ENCODE measurements around the gene SLC17A4. TPM values are rescaled to one million over a fixed set of nuclear protein-coding genes. Genes with fewer than 3 reads are reported as not detected.

The SLC17A4 gene
- total RNA-seq, 4 donors from 2014 or later = not detected

- TF ChIP-seq CTCF (IDR thresholded peaks at IDR 0.05) (no peak), POLR2A (IDR thresholded peaks at IDR 0.05; ENCODE audit: low read depth) (no peak), POLR2AphosphoS5 (IDR thresholded peaks at IDR 0.05) (no peak), EP300 (IDR thresholded peaks at IDR 0.05) (no peak)
- no peaks in the 10 kb centered on the region for H3K27me3 ChIP-seq
- 100% methylated on average over 2 of the region's 2 CpGs for WGBS
- H3K27ac ChIP-seq (replicated peaks in 1 of 4) = no peak overlapping the region
- H3K4me3 ChIP-seq = no peak overlapping the region
- no peaks in the 10 kb centered on the region for H3K9me3 ChIP-seq
- no peaks in the 10 kb centered on the region for H3K4me1 ChIP-seq
- H3K36me3 ChIP-seq = no peaks in the 10 kb centered on the region
- intact Hi-C loops (cut with DNase I) = no loop called here
- no peak for DNase-seq (ENCODE audit: extremely low spot score)
Observed at GRCh38 chr6:25769983-25770382, 15.4 kb downstream of the SLC17A4 start.

- intact Hi-C loops (cut with DNase I) = no loop called here
Observed at GRCh38 chr6:25774120-25774715, 19.7 kb downstream of the SLC17A4 start.

GRCh38 chr6:25777031-25777430, 22.5 kb downstream of the SLC17A4 start:
- no peak overlapping the region for H3K4me3 ChIP-seq
- intact Hi-C loops (cut with DNase I) = no loop called here
- H3K9me3 ChIP-seq = no peaks in the 10 kb centered on the region
- WGBS = 41% methylated on average over 2 of the region's 2 CpGs
- H3K27me3 ChIP-seq = peaks cover 0 to 6% (median 0%) of the 10 kb centered on the region in 4 donors
- TF ChIP-seq CTCF (IDR thresholded peaks at IDR 0.05) = no peak
- TF ChIP-seq POLR2A (IDR thresholded peaks at IDR 0.05; ENCODE audit: low read depth) = no peak
- H3K36me3 ChIP-seq = no peaks in the 10 kb centered on the region
- no peak for DNase-seq (ENCODE audit: extremely low spot score)
- H3K4me1 ChIP-seq = no peaks in the 10 kb centered on the region
- H3K27ac ChIP-seq (replicated peaks in 1 of 4) = no peak overlapping the region

More at GRCh38 chr6:25774120-25774715, 19.7 kb downstream of the SLC17A4 start:
- Histone ChIP-seq H3K27me3 (peaks cover 0 to 6% (median 0%) of the 10 kb centered on the region in 4 donors), H3K27ac (replicated peaks in 1 of 4) (no peak overlapping the region), H3K9me3 (no peaks in the 10 kb centered on the region), H3K36me3 (no peaks in the 10 kb centered on the region), H3K4me3 (no peak overlapping the region), H3K4me1 (no peaks in the 10 kb centered on the region)
- WGBS = 37% methylated on average over 2 of the region's 2 CpGs
- no peak for DNase-seq (ENCODE audit: extremely low spot score)
- TF ChIP-seq POLR2A (IDR thresholded peaks at IDR 0.05; ENCODE audit: low read depth) (no peak), CTCF (IDR thresholded peaks at IDR 0.05) (no peak), EP300 (IDR thresholded peaks at IDR 0.05) (no peak), POLR2AphosphoS5 (IDR thresholded peaks at IDR 0.05) (no peak)

GRCh38 chr6:25777856-25778649, 23.5 kb downstream of the SLC17A4 start:
- no peak overlapping the region for H3K27ac ChIP-seq (replicated peaks in 1 of 4)
- DNase-seq (ENCODE audit: extremely low spot score) = no peak
- intact Hi-C loops (cut with DNase I) = no loop called here
- no peak overlapping the region for H3K4me3 ChIP-seq
- WGBS = 68% methylated on average over 4 of the region's 4 CpGs
- no peaks in the 10 kb centered on the region for H3K36me3 ChIP-seq
- no peaks in the 10 kb centered on the region for H3K4me1 ChIP-seq
- TF ChIP-seq POLR2AphosphoS5 (IDR thresholded peaks at IDR 0.05) (no peak), POLR2A (IDR thresholded peaks at IDR 0.05; ENCODE audit: low read depth) (no peak), EP300 (IDR thresholded peaks at IDR 0.05) (no peak), CTCF (IDR thresholded peaks at IDR 0.05) (no peak)
- H3K27me3 ChIP-seq = peaks cover 0 to 6% (median 0%) of the 10 kb centered on the region in 4 donors
- H3K9me3 ChIP-seq = no peaks in the 10 kb centered on the region

Measured in esophagus muscularis mucosa (tissue), 4 donors.